ENCODE results near the gene THTPA.
"Not testable (repeated sequence)": the region's sequence is repeated elsewhere in the genome, so short reads cannot be mapped to it uniquely, and the experiment has no call there.

- not testable (repeated sequence) for TF ChIP-seq USF2 (CRISPR knock-in tag; IDR thresholded peaks at IDR 0.05); CTCF (IDR thresholded peaks at IDR 0.05); ZNF512 (CRISPR knock-in tag; IDR thresholded peaks at IDR 0.05; ENCODE audit: borderline replicate concordance); CDX4 (CRISPR knock-in tag; IDR thresholded peaks at IDR 0.05; ENCODE audit: borderline replicate concordance); ATF2 (CRISPR knock-in tag; IDR thresholded peaks at IDR 0.05; ENCODE audit: borderline replicate concordance, low read depth); MLX (CRISPR knock-in tag; IDR thresholded peaks at IDR 0.05); SMAD4 (CRISPR knock-in tag; IDR thresholded peaks at IDR 0.05); E2F1 (CRISPR knock-in tag; IDR thresholded peaks at IDR 0.05); ZNF317 (CRISPR knock-in tag; IDR thresholded peaks at IDR 0.05; ENCODE audit: borderline replicate concordance, low read depth); JUN (CRISPR knock-in tag; IDR thresholded peaks at IDR 0.05); OVOL2 (CRISPR knock-in tag; IDR thresholded peaks at IDR 0.05; ENCODE audit: borderline replicate concordance); ATF1 (CRISPR knock-in tag; IDR thresholded peaks at IDR 0.05); MAX (CRISPR knock-in tag; IDR thresholded peaks at IDR 0.05); ZNF423 (CRISPR knock-in tag; IDR thresholded peaks at IDR 0.05)
Measured at GRCh38 chr14:23609411-23610089, 53.5 kb downstream of the THTPA start.
